ENCODE data around the gene RCAN2.

The RCAN2 gene

DNA sequence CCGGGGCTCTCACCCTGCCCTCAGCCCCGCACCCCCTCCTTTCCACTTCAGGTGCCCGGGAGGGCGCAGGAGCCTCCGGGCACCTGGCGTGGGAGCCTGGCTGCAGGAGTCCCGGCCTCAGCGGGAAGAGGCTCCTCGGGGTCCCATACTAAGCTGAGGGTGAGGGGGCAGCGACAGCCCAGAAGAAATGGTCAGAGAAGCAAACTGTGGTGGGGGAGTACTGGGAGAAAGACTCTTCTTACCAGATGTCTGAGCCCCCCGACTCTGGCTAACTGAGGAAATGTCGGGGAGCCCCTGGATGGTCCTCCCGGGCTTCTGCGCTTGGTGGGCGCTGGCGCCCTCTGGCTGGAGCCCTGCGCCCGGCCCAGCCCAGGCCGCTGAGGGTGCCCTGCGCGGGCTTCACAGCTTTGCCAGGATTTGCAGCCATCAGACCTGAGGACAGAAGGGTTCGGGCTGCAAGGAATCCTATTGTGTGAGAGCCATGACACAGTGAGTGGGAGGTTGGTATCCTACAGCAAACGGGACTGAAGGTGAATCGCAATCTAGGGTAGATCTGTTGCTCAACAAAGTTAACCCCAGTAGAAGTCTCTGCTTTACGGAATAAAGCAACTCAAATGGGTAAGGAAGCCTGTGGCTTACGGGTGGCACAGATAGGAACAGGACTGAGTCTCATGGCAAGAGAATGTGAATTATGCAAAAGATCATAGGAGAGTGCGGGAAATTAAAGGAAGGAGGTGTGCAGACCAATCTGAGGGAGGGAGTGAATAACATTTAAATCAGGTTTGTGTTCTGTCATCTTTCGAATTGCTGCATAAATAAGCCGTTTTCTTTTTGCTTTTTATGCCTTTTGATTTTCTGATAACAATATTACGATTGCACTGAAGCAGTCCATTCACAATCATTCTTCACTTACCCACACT, 639 bp upstream of the RCAN2 start:
- peak in 1 of 3 donors; percentile 3 for DNase-seq (ENCODE audit: low read depth in 2 of 3, low spot score in 1 of 3)

DNA sequence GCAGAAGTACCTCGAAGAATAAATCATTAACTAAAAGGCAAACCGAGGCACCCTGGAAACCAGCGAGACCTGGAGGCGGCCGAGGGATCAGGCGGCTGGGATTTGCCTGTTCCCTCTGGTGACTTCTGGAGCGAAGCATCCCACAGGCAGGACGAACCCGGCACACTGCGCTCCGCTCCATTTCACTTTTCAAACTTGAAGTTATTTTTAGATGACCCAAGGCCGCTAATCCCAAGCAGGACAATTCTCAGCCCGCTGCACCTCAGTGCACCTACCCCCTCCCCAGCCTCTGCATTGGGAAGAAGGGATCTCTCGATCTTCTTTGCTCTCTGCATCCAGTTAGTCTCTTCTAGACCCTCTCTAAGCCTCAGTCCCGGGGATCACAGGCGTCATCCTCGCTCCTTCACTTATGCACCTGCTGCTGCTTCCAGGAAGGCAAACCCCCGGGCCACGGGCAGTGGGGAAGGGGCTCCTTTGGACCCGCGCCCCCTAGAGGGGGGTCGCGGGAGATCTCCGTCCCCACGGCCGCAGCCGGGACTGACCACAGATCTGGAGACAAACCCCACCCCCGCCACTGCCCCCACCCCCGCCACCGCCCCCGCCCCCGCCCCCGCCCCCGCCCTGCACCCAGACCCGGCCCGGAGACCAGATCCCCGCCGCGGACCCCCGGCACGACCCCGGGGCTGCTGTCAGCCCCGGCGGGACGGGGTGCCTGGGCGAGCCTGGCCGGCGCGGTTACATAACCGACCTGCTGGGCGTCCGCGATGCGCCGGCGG, 636 bp downstream of the RCAN2 start:
- DNase-seq (ENCODE audit: low read depth in 2 of 3, low spot score in 1 of 3): no peak

DNA sequence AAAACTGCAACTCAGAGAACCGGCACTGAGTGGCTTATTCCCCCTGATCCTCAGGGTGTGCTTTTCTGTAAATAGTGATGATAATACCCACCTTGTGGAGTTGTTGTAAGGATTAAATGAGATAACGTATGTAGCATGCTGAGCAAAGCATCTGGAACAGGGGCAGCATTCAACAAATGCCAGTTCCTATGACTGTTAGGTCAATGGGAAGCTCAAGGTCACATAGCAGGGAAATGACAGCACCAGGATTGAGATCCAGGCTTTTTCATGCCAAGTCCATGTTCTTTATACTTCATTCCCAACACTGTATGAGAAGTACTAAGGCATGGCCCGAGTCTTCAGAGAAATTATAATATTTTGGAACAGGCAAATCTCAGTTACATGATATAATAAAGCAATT, 5.1 kb downstream of the RCAN2 start:
- no peak for DNase-seq (ENCODE audit: low read depth in 2 of 3, low spot score in 1 of 3)

DNA sequence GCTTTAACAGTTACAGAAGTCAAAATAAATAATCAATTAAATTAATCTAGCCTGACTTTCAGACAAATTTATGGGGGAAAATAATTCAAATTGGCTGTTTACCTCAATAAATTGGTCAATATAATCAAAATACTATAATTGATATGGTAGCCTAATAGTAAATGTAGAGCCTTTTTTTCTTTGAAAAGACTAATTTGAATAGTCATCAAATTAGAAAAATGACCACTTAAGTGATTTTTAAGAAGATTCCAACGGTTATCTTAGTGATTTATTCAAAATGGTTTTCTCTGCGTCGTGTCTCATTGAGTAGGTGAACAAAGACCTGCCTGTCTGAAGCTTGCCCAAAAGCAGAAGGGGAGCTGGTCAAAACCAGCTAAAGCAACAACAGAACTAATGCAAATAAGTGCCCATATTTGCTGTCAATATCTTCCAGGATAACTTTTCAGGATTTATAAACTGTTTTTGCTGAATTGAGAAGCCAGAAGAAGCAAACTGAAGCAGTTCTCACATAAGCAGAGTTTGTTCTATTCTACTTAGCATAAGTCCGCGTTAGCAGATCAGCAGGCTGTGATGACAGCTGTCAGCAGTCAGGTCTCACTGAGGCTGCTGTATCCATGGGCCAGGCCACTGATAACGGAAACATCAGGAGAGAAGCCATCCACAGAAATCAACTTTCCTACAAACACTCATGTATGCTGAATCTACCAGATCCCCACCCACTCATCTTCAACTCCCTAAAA, 7.0 kb downstream of the RCAN2 start:
- no peak for DNase-seq (ENCODE audit: low read depth in 2 of 3, low spot score in 1 of 3)

DNA sequence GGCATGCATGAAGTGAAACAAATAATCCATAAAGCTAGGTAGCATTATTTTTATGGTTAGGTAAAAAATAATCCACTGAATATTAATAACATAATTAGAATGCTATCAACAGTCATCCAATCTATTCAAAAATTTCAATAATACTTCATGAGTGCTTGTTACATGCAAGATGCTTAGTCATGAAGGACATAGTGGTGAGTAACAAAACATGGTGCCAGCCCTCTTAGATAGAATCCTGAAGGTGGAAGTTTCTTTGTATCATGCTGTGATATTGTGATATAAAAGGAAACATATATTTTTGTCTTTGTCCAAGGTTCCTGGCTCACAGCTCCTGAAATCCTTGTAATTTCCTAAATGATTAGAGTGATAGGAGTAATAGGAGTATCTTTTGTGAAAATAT, 14.9 kb downstream of the RCAN2 start:
- no peak for DNase-seq (ENCODE audit: low read depth in 2 of 3, low spot score in 1 of 3)

DNA sequence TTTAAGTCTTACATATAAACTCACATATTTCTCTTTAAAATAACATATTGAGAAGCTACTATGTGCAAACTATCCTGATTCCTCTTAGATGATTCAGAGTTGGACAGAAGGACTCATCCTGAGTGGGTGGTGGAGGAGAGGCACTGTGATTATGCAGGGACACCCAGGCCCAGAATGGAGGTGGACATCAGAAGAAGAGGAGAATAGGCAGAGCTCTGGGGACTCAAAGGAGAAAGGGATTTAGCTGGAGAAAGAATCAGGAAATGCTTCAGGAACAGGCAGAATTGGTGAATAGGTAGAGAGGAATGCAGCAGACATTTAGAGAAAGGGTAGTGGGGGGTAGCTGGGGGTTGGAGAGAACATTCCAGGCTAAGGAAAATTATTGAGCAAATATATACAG, 17.4 kb downstream of the RCAN2 start:
- no peak for DNase-seq (ENCODE audit: low read depth in 2 of 3, low spot score in 1 of 3)

DNA sequence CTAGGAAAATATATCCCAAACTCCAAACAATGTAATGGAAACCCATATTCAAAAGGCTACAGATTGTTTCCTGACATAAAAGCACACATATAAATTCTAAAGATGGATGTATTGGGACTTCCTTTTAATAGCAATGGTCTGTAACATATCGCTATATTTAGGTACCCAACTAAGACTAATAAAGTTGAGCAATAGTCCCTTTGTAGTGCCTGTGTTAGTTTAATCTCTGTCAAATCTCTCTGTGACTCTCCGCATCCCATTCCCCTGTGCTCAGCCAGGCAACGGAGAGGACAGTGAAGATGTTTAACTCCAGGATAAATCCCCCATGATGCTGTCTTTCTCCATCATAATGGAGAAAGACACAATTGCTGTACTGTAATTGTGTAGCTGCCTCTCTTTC, 19.0 kb downstream of the RCAN2 start:
- DNase-seq (ENCODE audit: low read depth in 2 of 3, low spot score in 1 of 3): no peak

DNA sequence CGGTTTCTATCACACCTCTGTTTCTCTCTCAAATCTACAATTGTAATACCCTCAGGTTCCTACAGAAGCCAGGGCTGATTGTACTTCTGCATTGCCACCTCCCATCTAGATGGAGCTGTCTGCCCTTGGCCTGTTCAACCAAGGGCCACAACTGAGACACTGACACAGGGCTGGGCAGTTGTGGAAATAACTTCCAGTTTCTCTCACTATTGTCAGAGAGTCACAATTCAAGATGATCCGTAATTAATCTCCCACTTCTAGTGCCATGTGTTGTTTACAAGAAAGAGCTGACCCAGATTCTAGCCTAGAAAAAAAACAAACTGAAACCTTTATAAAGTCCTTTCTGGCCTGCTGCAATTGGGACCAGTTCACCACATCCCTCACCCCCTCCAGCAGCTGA, 22.2 kb downstream of the RCAN2 start:
- no peak for DNase-seq (ENCODE audit: low read depth in 2 of 3, low spot score in 1 of 3)

DNA sequence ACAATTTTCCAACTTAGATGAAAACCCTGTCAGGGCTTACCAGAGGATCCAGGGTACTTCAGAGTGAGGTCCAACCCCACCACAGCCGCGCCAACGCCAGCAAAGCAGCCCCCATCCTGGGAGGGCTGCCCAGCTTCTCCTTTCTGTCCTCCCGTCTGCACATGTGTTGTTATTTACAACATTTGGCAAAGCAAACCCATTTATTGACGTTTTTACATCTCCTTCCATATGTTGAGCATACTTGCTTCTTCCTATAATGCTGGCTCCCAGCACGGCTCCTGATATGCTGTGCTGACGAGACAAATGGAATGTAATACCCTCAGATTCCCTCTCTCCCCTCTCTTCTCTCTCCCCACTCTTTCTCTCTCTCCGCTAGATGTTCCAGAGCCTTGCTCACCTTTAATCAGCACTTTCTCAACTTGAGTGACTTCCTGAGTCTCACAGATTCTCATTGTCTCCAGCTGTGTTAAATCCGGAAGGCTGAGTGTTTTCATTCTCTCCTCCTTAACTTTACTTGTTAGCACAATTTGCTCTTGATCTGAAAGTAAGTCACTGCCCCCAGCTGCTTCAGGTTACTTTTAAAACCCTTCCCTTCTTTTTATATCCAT, 22.7 kb downstream of the RCAN2 start:
- DNase-seq (ENCODE audit: low read depth in 2 of 3, low spot score in 1 of 3): no peak

DNA sequence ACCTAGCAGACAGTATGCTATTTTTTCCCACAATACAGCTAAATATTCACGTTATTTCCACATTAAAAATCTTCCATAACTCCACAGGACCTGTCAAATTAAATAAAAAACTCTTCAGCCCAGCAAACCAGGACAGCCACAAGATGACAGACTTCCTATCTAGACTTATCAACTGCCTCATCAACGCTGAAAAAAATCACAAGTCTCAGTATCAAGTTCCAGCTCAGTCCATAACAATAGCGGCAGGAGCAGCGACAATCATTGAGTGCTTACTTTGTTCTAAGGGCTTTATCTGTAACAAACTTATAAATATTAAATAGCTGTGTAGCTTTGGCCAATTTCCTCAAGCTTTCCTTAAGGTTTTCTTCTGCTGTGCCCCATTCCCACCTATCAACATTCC, 24.7 kb downstream of the RCAN2 start:
- DNase-seq (ENCODE audit: low read depth in 2 of 3, low spot score in 1 of 3): no peak

DNA sequence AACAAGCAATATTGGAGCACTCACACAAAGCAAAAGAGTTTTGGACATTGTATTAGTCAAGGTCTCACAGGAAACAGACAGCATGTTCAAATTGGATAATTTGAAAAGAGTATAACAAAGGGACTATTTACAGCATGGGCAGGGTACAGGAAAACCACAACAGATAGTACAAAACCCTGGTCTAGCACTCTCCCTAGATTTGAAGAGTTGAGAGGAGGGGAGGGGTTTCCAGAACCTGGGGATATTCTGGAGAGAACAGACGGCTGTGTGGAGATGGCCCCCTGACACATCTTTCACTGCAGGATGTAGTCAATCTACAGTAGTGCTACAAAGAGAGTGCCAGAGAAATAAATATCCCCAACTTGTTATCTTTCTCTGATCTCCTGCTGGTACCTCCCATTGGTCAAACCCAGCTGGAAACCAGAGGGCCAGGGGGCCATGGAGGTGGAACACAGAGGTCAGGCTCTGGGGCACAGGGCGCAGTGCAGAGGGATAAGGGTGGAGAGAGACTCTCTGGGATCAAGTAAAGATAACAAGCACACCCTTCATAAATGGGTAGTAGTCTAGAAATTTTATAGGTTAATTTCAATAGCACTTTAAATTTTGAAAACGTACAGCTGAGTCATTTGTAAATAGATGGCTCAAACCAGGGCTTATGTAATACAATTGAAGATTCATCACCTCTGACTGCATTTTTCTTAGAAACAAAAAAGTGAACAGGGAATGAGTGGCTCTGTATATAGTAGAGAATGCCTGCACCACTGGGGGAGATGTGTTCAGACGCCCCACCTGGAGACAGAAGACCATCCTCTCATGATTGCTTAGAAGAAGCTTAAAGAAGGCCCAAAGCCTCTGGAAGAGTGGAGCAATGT, 25.7 kb downstream of the RCAN2 start:
- no peak for DNase-seq (ENCODE audit: low read depth in 2 of 3, low spot score in 1 of 3)

DNA sequence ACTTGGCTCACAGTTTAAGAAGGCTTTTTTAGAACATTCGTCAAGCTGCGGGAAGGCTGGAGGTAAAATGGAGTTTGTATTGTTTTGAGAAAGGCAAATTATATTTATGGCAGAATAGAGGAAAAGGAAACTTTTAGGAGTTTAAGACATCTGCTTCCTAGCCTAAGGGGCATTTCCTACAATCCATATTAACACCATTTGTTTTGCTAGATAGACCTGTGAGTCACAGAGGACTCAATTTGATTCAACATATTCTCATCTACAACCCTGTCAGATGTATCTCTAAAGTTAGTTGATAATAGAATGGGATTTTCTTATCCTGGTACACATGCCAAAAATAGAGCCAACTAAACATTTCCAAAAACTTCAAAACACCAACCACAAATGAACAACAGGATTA, 35.0 kb downstream of the RCAN2 start:
- DNase-seq (ENCODE audit: low read depth in 2 of 3, low spot score in 1 of 3): no peak

DNA sequence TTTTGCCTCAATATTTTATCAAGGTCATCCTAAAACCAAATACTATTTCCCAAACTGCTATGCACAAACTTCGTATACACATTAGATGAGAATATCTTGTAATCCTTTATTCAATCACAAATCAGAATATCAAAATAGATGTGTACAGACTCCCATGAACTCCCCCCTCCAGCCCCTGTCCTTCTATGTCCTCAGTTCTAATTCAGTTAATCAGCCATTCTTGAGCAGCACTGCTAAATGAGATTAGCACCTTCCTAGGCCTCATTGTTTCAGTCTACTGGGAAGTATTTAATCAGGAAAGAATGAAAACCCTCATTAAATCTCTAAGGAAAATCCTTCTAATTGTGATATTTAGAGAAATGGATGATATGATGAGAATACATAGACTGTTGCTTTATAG, 36.6 kb downstream of the RCAN2 start:
- DNase-seq (ENCODE audit: low read depth in 2 of 3, low spot score in 1 of 3): no peak

DNA sequence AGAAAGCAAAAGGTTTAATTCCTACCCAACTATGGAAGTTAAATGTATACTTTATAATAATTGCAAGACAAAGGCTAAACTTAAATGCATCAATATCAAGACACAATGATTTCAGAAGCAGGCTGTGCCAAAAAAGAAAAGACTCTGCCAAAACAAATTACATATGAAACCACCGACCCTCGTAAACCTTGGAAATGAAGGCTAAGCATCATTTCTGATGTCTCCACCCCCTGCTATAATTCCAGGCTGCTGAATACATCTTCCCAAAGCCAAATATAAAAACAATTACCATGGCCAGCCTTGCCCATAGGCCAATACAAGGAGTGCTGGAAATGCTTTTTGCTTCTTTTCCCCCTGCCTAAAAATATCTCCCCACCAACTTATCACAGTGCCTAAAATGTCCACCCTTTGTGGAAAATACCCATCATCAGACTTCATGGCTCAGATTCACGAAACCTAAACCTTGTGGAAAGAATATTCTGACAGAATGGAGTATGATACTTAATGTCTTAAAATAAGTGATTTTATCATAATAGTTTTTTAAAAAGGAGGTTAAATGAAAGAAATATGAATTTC, 37.4 kb downstream of the RCAN2 start:
- DNase-seq (ENCODE audit: low read depth in 2 of 3, low spot score in 1 of 3): no peak

DNA sequence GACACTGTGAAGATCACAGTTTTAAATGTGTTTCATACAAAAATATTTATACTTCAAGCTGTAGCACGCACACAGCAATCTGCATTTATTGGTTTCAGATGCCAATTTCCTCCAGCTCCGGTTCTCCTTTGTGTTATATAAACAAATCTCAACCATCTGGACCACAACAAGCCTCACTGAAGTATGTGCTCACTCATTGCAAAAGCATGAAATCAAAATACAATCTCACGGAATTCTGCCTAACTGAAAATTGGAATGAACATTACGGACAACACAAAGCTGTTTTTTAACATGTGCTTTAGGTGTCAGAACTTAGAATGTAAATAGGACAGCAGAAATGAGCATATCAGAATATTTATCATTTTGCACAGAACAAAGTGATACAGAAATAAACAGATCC, 38.0 kb downstream of the RCAN2 start:
- no peak for DNase-seq (ENCODE audit: low read depth in 2 of 3, low spot score in 1 of 3)

DNA sequence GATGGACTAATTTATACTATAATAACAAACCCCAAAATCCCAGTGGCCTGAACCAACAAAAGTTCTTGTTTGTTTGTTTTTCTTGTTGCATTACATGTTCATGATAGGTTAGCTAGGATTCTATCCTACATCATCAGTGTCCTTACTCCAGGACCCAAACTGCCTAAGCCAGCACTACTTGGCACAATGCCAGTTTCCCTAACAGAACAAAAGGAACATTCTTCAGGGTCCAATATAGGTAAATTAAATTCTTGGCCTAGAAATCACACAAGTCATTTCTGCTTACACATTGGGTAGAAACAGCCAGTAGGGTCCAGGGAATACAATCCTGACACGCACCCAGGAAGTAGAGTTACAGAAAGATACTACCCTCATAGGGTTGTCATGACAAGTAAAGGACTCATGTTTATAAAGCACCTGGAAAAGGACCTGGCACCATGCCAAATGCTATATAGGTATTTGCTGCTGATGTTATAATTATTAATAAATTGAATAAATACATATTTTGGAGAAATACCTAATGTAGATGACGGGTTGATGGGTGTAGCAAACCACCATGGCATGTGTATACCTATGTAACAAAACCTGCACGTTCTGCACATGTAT, 38.8 kb downstream of the RCAN2 start:
- no peak for DNase-seq (ENCODE audit: low read depth in 2 of 3, low spot score in 1 of 3)

DNA sequence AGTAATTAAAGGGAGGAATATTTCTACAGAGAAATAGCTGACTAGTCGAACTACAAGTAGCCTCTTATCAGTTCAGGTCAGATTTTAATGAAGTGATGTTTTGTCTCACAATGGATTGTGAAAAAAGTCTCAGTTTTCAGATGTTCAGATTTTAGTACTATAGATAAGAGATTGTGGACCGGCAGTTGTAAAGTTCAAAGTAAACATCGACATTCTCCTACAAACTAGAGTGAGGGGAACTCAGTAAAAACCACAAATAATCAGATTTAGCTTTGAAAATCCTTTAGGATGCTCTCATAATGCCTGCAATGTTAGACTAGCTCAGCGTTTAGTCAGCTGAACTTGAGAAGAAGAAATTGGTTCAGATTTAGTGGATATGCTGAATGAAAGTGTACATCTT, 39.9 kb downstream of the RCAN2 start:
- no peak for DNase-seq (ENCODE audit: low read depth in 2 of 3, low spot score in 1 of 3)

DNA sequence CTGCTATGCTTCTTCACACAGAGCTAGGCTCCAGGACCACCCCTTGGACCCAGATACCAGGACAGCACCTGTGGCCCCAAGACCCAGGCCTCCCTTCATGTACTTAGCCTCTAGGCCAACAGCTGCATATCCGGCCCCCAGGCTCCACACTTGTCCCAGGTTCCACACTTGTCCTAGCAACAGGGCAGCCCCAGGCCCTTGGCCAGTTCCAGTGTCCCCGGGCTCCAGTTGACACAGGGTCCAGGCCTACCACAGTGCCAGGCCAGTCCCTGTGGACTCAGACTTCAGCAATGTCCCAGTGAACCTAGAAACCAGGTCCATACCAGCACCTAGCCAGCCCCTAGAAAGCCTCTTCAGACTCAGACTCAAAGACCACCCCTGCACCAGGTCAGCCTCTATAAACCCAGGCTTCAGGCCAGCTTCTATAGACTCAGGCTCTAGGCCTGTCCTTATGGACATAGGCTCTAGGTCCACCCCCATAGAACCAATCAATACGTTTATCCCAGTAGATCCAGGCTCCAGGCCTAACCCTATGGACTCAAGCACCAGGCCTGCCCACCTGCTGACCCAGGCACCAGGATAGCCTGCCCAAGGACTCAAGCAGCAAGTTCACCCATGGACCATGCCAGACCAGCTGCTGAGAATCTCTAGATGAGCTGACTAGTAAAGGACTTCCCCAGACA, 46.3 kb downstream of the RCAN2 start:
- no peak for DNase-seq (ENCODE audit: low read depth in 2 of 3, low spot score in 1 of 3)

DNA sequence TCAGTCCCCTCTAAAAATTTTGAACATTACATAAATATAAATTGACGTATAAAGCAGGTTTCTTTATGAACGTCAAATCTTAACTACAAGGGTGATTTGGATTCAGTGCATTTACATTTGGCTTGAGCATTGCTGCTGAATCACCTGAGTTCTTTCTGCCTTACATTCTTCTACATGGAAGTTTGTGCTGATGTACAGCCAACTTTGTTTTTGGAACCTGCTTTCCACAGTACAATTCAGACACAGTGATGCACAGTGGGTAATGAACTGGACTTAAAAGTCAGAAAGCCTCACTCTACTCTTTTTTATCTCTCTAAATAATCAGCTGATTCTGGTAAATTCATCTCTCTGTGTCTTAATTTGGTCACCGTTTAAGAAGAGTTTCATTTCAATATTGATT, 47.6 kb downstream of the RCAN2 start:
- no peak for DNase-seq (ENCODE audit: low read depth in 2 of 3, low spot score in 1 of 3)
